B cell (primary cell): ENCODE data around the gene XRCC3. TPM values are rescaled to one million over a fixed set of nuclear protein-coding genes. Genes with fewer than 3 reads are reported as not detected.

Experiments used
- ATAC-seq: fragments of 200-7000 bp; cut with Tn5 transposase; one replicate; pipeline ENCODE4 v1.10.0; 2021; ENCODE audit warnings: low read depth, mild to moderate bottlenecking, moderate number of reproducible peaks, moderate library complexity
- CTCF ChIA-PET: fragments of 350-600 bp; sonication (Branson Sonifier 250); formaldehyde crosslinking; loops from one replicate; lab custom pipeline; 2021; ENCODE audit warnings: antibody characterized with exemption, inconsistent platforms; lab: Charles Lee
- POLR2A ChIA-PET: fragments of 350-600 bp; sonication (Branson Sonifier 250); formaldehyde crosslinking; loops from one replicate; lab custom pipeline; 2021; ENCODE audit warnings: antibody characterized with exemption; lab: Charles Lee
- DNase-seq: peaks from one replicate; pipeline ENCODE4 v3.0.0; 2013
- H2AFZ ChIP-seq: 2 replicates; pipeline ENCODE4 v1.6.1; 2012; ENCODE audit warnings: mild to moderate bottlenecking, low read depth, low read length; ENCODE audit not compliant: insufficient read depth, poor library complexity, severe bottlenecking
- H3K27ac ChIP-seq, 2 donors: 1 replicate in 1 of 2; 2 replicates in 1 of 2; pipeline ENCODE4 v1.5.1; 2012 to 2013; ENCODE audit warnings: low read length in 2 of 2, mild to moderate bottlenecking in 2 of 2, moderate library complexity in 1 of 2
- H3K27me3 ChIP-seq, 4 experiments: fragments of 200-600 bp in 1 of 4; sonication (generic) in 1 of 4; replicated peaks in 1 of 4; 1 replicate in 2 of 4; 2 replicates in 2 of 4; pipeline versions ENCODE4 v1.6.1 to v1.7.0; 2013 to 2016; ENCODE audit warnings: low read length in 3 of 4, mild to moderate bottlenecking in 2 of 4, mixed read lengths in 1 of 4, moderate library complexity in 1 of 4; ENCODE audit not compliant: insufficient read depth in 4 of 4, control insufficient read depth in 3 of 4; ENCODE audit errors: control extremely low read depth in 1 of 4
- H3K36me3 ChIP-seq, 2 experiments: replicated peaks in 1 of 2; 1 replicate in 1 of 2; 2 replicates in 1 of 2; pipeline versions ENCODE4 v1.6.1 to v1.7.1; 2013; ENCODE audit warnings: low read length in 1 of 2; ENCODE audit not compliant: insufficient read depth in 2 of 2, control insufficient read depth in 1 of 2; ENCODE audit errors: control extremely low read depth in 1 of 2, extremely low read depth in 1 of 2
- H3K4me1 ChIP-seq, 2 donors: fragments of 200-600 bp in 1 of 2; sonication (generic) in 1 of 2; 1 replicate in 1 of 2; 2 replicates in 1 of 2; pipeline versions ENCODE4 v1.5.1 to v1.6.1; 2013 to 2017; ENCODE audit warnings: low read length in 2 of 2; ENCODE audit not compliant: control insufficient read depth in 2 of 2, insufficient read depth in 2 of 2
- H3K4me2 ChIP-seq: replicated peaks from 2 replicates; pipeline ENCODE3; 2012; ENCODE audit warnings: mild to moderate bottlenecking, low read depth, low read length; ENCODE audit not compliant: poor library complexity, severe bottlenecking
- H3K4me3 ChIP-seq, 5 experiments: fragments of 200-600 bp in 1 of 5; sonication (generic) in 1 of 5; 1 replicate in 3 of 5; 2 replicates in 2 of 5; pipeline versions ENCODE4 v1.5.1 to v1.7.0; 2011 to 2016; ENCODE audit warnings: low read length in 4 of 5, mild to moderate bottlenecking in 4 of 5, low read depth in 2 of 5, control low read depth in 1 of 5, moderate library complexity in 1 of 5; ENCODE audit not compliant: insufficient read depth in 1 of 5; ENCODE audit errors: control extremely low read depth in 1 of 5, extremely low read depth in 1 of 5
- H3K79me2 ChIP-seq: fragments of 200-600 bp; sonication (generic); one replicate; pipeline ENCODE4 v1.6.0; 2016; ENCODE audit warnings: low read length; ENCODE audit not compliant: control insufficient read depth, insufficient read depth
- H3K9ac ChIP-seq: fragments of 200-600 bp; sonication (generic); 2 replicates; pipeline ENCODE4 v1.6.1; 2017; ENCODE audit warnings: mild to moderate bottlenecking, low read length, moderate library complexity
- H3K9me3 ChIP-seq, 3 donors: one replicate each; pipeline versions ENCODE4 v1.6.1 to v1.7.1; 2013; ENCODE audit warnings: low read length in 2 of 3; ENCODE audit not compliant: control insufficient read depth in 2 of 3, insufficient read depth in 1 of 3; ENCODE audit errors: control extremely low read depth in 1 of 3
- H4K20me1 ChIP-seq: 2 replicates; pipeline ENCODE4 v1.6.0; 2012; ENCODE audit warnings: mild to moderate bottlenecking, low read length; ENCODE audit not compliant: insufficient read depth, control insufficient read depth, poor library complexity, severe bottlenecking
- H3K27ac Mint-ChIP-seq: one replicate; pipeline ENCODE4 v1.8.0; 2021; ENCODE audit warnings: mixed read lengths
- H3K27me3 Mint-ChIP-seq: one replicate; pipeline ENCODE4 v1.8.0; 2021; ENCODE audit warnings: mixed read lengths
- H3K4me1 Mint-ChIP-seq: one replicate; pipeline ENCODE4 v1.8.0; 2021; ENCODE audit warnings: mixed read lengths
- H3K4me3 Mint-ChIP-seq: one replicate; pipeline ENCODE4 v1.8.0; 2021; ENCODE audit warnings: mixed read lengths
- H3K9me3 Mint-ChIP-seq: one replicate; pipeline ENCODE4 v1.8.0; 2022; ENCODE audit warnings: mixed read lengths; ENCODE audit not compliant: insufficient read depth
- CTCF ChIP-seq: fragments of 200-600 bp; IDR thresholded peaks from one replicate; pipeline ENCODE4 v1.8.0; 2022; ENCODE audit warnings: antibody characterized with exemption, mild to moderate bottlenecking
- EZH2 ChIP-seq: IDR thresholded peaks from 2 replicates; pipeline ENCODE4 v1.6.1; 2012; ENCODE audit warnings: borderline replicate concordance, low read depth, mild to moderate bottlenecking, moderate library complexity, low read length; ENCODE audit not compliant: insufficient read depth, poor library complexity, severe bottlenecking
- WGBS: methylation state at CpG from one replicate; pipeline ENCODE4 v1.1.5; 2013; ENCODE audit warnings: missing lambda C conversion rate; ENCODE audit not compliant: insufficient coverage; 5-methylcytosine and 5-hydroxymethylcytosine counted together
- intact Hi-C: fragments of 100-400 bp; cut with micrococcal nuclease; formaldehyde crosslinking; loops from one replicate; pipeline ENCODE4 v1.10.0; 2022
- polyA plus RNA-seq: library from polyadenylated mRNA; depleted of rRNA; stranded (reverse); fragments of >200 nt; gene quantifications from 2 replicates; pipeline ENCODE4 v1.2.3, GENCODE V29; 2012
- total RNA-seq, 2 donors: library from RNA; stranded (reverse); fragments of 120-200 nt in 1 of 2; gene quantifications; 1 replicate in 1 of 2; 2 replicates in 1 of 2; pipeline versions ENCODE4 v1.2.3 to v1.2.4, GENCODE V29; 2013 to 2022

The XRCC3 gene
- total and polyA plus RNA-seq, 2 donors (not counting 1 experiment from before 2014, with no cell fraction given), result 18.0 to 19.7 TPM

GRCh38 chr14:103697206-103697602 is 18.0 kb downstream of the XRCC3 start:
- no peak for ATAC-seq

More at GRCh38 chr14:103697206-103697602, 18.0 kb downstream of the XRCC3 start:
- Mint-ChIP-seq H3K4me1 (peaks cover 62% of the 10 kb centered on the region), H3K9me3 (no peaks in the 10 kb centered on the region), H3K4me3 (no peak overlapping the region), H3K27me3 (no peaks in the 10 kb centered on the region), H3K27ac (peak overlapping the region; percentile 50)
- Histone ChIP-seq H3K9ac (no peak overlapping the region), H3K79me2 (peaks cover 11% of the 10 kb centered on the region), H4K20me1 (peaks cover 48% of the 10 kb centered on the region), H3K36me3 (peaks cover 0 to 41% of the 10 kb centered on the region in 2 experiments), H3K9me3 (no peaks in the 10 kb centered on the region), H3K27ac (peak overlapping the region in 1 of 2 donors; percentile 10), H3K4me1 (peaks cover 52 to 61% of the 10 kb centered on the region in 2 donors), H2AFZ (no peak overlapping the region), H3K4me3 (no peak overlapping the region), H3K27me3 (no peaks in the 10 kb centered on the region), H3K4me2 (no peak overlapping the region)
- DNase-seq, result peak; percentile 12
- intact Hi-C loops, result loop anchor here (5.0 kb wide), 1 partner anchor 70 kb away; the partner anchor contains the start of gene KLC1
- WGBS, result 40% methylated on average over 1 of the region's 3 CpGs
- POLR2A ChIA-PET, result no interaction called here
- TF ChIP-seq EZH2 (no peak), CTCF (no peak)
- CTCF ChIA-PET, result no interaction called here
